ENCODE data around the gene KCNE4. TPM values are rescaled to one million over a fixed set of nuclear protein-coding genes. Genes with fewer than 3 reads are reported as not detected.

KCNE4 gene
- total RNA-seq, 4 donors from 2014 or later, result 9.8 to 52.8 (median 25.4) TPM

- Histone ChIP-seq H3K4me1 (no peaks in the 10 kb centered on the region), H3K27me3 (no peaks in the 10 kb centered on the region), H3K36me3 (peaks cover 0 to 4% of the 10 kb centered on the region in 2 donors), H3K27ac (no peak overlapping the region), H3K9me3 (no peaks in the 10 kb centered on the region), H3K4me3 (no peak overlapping the region)
- intact Hi-C loops (cut with DNase I; ENCODE audit: low total_unique reads), result no loop called here
- no peak for DNase-seq
- TF ChIP-seq CTCF (IDR thresholded peaks at IDR 0.05), result no peak
- no peak for TF ChIP-seq POLR2A (IDR thresholded peaks at IDR 0.05)
These were observed 14.7 kb downstream of the KCNE4 start for GRCh38 chr2:223066721-223067120.

- intact Hi-C loops (cut with DNase I; ENCODE audit: low total_unique reads), result no loop called here
- Histone ChIP-seq H3K4me1 (no peaks in the 10 kb centered on the region), H3K27ac (peak overlapping the region in 1 of 2 donors; percentile 30), H3K9me3 (no peaks in the 10 kb centered on the region), H3K27me3 (no peaks in the 10 kb centered on the region), H3K4me3 (no peak overlapping the region), H3K36me3 (peaks cover 0 to 4% of the 10 kb centered on the region in 2 donors)
- no peak for TF ChIP-seq CTCF (IDR thresholded peaks at IDR 0.05)
- no peak for TF ChIP-seq POLR2A (IDR thresholded peaks at IDR 0.05)
- DNase-seq, result no peak
These were observed 16.1 kb downstream of the KCNE4 start for GRCh38 chr2:223068071-223068470.

GRCh38 chr2:223069465-223069864 is 17.5 kb downstream of the KCNE4 start:
- H3K27ac ChIP-seq, result no peak overlapping the region

GRCh38 chr2:223069988-223070387 is 18.0 kb downstream of the KCNE4 start:
- TF ChIP-seq POLR2A (IDR thresholded peaks at IDR 0.05), result no peak
- TF ChIP-seq CTCF (IDR thresholded peaks at IDR 0.05), result no peak
- Histone ChIP-seq H3K4me1 (no peaks in the 10 kb centered on the region), H3K4me3 (no peak overlapping the region), H3K27ac (no peak overlapping the region), H3K9me3 (no peaks in the 10 kb centered on the region), H3K27me3 (no peaks in the 10 kb centered on the region), H3K36me3 (peaks cover 0 to 4% of the 10 kb centered on the region in 2 donors)
- no peak for DNase-seq
- intact Hi-C loops (cut with DNase I; ENCODE audit: low total_unique reads), result no loop called here

More at GRCh38 chr2:223069465-223069864, 17.5 kb downstream of the KCNE4 start:
- intact Hi-C loops (cut with DNase I; ENCODE audit: low total_unique reads), result no loop called here
- TF ChIP-seq CTCF (IDR thresholded peaks at IDR 0.05) (no peak), POLR2A (IDR thresholded peaks at IDR 0.05) (no peak)
- Histone ChIP-seq H3K36me3 (peaks cover 0 to 4% of the 10 kb centered on the region in 2 donors), H3K9me3 (no peaks in the 10 kb centered on the region), H3K4me3 (no peak overlapping the region), H3K27me3 (no peaks in the 10 kb centered on the region), H3K4me1 (no peaks in the 10 kb centered on the region)
- DNase-seq, result no peak

GRCh38 chr2:223071139-223071538 is 19.1 kb downstream of the KCNE4 start:
- no peak overlapping the region for H3K4me3 ChIP-seq
- H3K27me3 ChIP-seq, result no peaks in the 10 kb centered on the region
- H3K9me3 ChIP-seq, result no peaks in the 10 kb centered on the region
- intact Hi-C loops (cut with DNase I; ENCODE audit: low total_unique reads), result no loop called here
- peaks cover 0 to 4% of the 10 kb centered on the region in 2 donors for H3K36me3 ChIP-seq
- TF ChIP-seq POLR2A (IDR thresholded peaks at IDR 0.05) (no peak), CTCF (IDR thresholded peaks at IDR 0.05) (no peak)
- H3K27ac ChIP-seq, result no peak overlapping the region
- no peaks in the 10 kb centered on the region for H3K4me1 ChIP-seq
- no peak for DNase-seq
